CD8-positive, alpha-beta memory T cell (primary cell): ENCODE data around the gene KRCC1. TPM values are rescaled to one million over a fixed set of nuclear protein-coding genes. Genes with fewer than 3 reads are reported as not detected.

Experiments used
- CTCF ChIA-PET: fragments of 350-600 bp; sonication (Branson Sonifier 250); formaldehyde crosslinking; loops from one replicate; lab custom pipeline; 2021; ENCODE audit warnings: antibody characterized with exemption; lab: Charles Lee
- POLR2A ChIA-PET: fragments of 350-600 bp; sonication (Branson Sonifier 250); formaldehyde crosslinking; loops from one replicate; lab custom pipeline; 2021; ENCODE audit warnings: antibody characterized with exemption; lab: Charles Lee
- DNase-seq, 5 donors: peaks; one replicate each; pipeline versions ENCODE4 v3.0.0 to v3.0.0-alpha.2; 2020 to 2022; ENCODE audit warnings: mixed read lengths in 1 of 5
- H3K27ac ChIP-seq: one replicate; pipeline ENCODE4 v1.7.0; 2013; ENCODE audit warnings: low read depth, mild to moderate bottlenecking, low read length, moderate library complexity
- H3K27me3 ChIP-seq: 2 replicates; pipeline ENCODE4 v1.7.0; 2013; ENCODE audit warnings: low read length, mild to moderate bottlenecking; ENCODE audit not compliant: insufficient read depth, poor library complexity, severe bottlenecking
- H3K36me3 ChIP-seq: 2 replicates; pipeline ENCODE4 v1.7.0; 2013; ENCODE audit warnings: mild to moderate bottlenecking, low read length, moderate library complexity; ENCODE audit not compliant: insufficient read depth
- H3K4me1 ChIP-seq: 2 replicates; pipeline ENCODE4 v1.7.0; 2013; ENCODE audit warnings: mild to moderate bottlenecking, low read length, moderate library complexity; ENCODE audit not compliant: insufficient read depth
- H3K4me3 ChIP-seq: 2 replicates; pipeline ENCODE4 v1.7.0; 2013; ENCODE audit warnings: mild to moderate bottlenecking, low read length
- H3K9me3 ChIP-seq: 2 replicates; pipeline ENCODE4 v1.7.0; 2013; ENCODE audit warnings: mild to moderate bottlenecking, low read length
- H3K27ac Mint-ChIP-seq, 8 donors: one replicate each; pipeline ENCODE4 v1.8.0; 2020 to 2021; ENCODE audit warnings: mixed read lengths in 8 of 8, mild to moderate bottlenecking in 6 of 8, inconsistent platforms in 3 of 8, moderate library complexity in 3 of 8
- H3K27me3 Mint-ChIP-seq, 2 donors: one replicate each; pipeline ENCODE4 v1.8.0; 2020 to 2021; ENCODE audit warnings: mixed read lengths in 2 of 2, mild to moderate bottlenecking in 1 of 2, moderate library complexity in 1 of 2
- H3K36me3 Mint-ChIP-seq, 3 donors: one replicate each; pipeline ENCODE4 v1.8.0; 2020 to 2021; ENCODE audit warnings: mixed read lengths in 3 of 3, inconsistent platforms in 1 of 3, mild to moderate bottlenecking in 1 of 3
- H3K4me1 Mint-ChIP-seq, 3 donors: one replicate each; pipeline ENCODE4 v1.8.0; 2020 to 2021; ENCODE audit warnings: mixed read lengths in 3 of 3, inconsistent platforms in 1 of 3, mild to moderate bottlenecking in 1 of 3
- H3K4me3 Mint-ChIP-seq, 7 donors: one replicate each; pipeline ENCODE4 v1.8.0; 2020 to 2021; ENCODE audit warnings: mixed read lengths in 7 of 7, mild to moderate bottlenecking in 6 of 7, moderate library complexity in 4 of 7, inconsistent platforms in 2 of 7
- H3K9me3 Mint-ChIP-seq, 5 donors: one replicate each; pipeline ENCODE4 v1.8.0; 2020 to 2022; ENCODE audit warnings: mixed read lengths in 5 of 5, mild to moderate bottlenecking in 3 of 5, moderate library complexity in 2 of 5, inconsistent platforms in 1 of 5
- polyA plus RNA-seq: library from polyadenylated mRNA; unstranded; fragments of 300-500 nt; fragmentation: Illumina TruSeq; gene quantifications from one replicate; pipeline ENCODE4 v1.2.3, GENCODE V29; 2021
- total RNA-seq, 2 experiments: library from RNA; stranded (reverse); gene quantifications; one replicate each; pipeline ENCODE4 v1.2.3, GENCODE V29; 2021

The KRCC1 gene
- total and polyA plus RNA-seq, 3 experiments from 2014 or later, result 14.1 to 41.3 (median 14.8) TPM

- Mint-ChIP-seq H3K4me3 (no peak overlapping the region), H3K36me3 (no peaks in the 10 kb centered on the region), H3K4me1 (peaks cover 5 to 6% (median 5%) of the 10 kb centered on the region in 3 donors), H3K9me3 (no peaks in the 10 kb centered on the region), H3K27me3 (no peaks in the 10 kb centered on the region), H3K27ac (peak overlapping the region in 3 of 8 donors; percentile 19 to 56 (median 43))
- Histone ChIP-seq H3K4me3 (no peak overlapping the region), H3K4me1 (peaks cover 6% of the 10 kb centered on the region), H3K27me3 (no peaks in the 10 kb centered on the region), H3K27ac (no peak overlapping the region), H3K36me3 (no peaks in the 10 kb centered on the region), H3K9me3 (no peaks in the 10 kb centered on the region)
- POLR2A ChIA-PET, result no interaction called here
- CTCF ChIA-PET, result interaction anchor here (0.7 to 3.4 kb wide), 21 partner anchors 8 to 139 kb away, joined by 3 to 34 read pairs (median 4); partner anchors contain the start of genes RNU2-63P and THNSL2
- DNase-seq, result no peak
These were observed 5.3 kb upstream of the KRCC1 start for GRCh38 chr2:88060907-88061275.

- no peak overlapping the region for H3K4me3 ChIP-seq
- POLR2A ChIA-PET, result no interaction called here
These were observed 4.7 kb upstream of the KRCC1 start for GRCh38 chr2:88059979-88060906.

GRCh38 chr2:88058191-88058590 is 2.6 kb upstream of the KRCC1 start:
- peak overlapping the region; percentile 7 for H3K27ac ChIP-seq
- H3K4me3 Mint-ChIP-seq, result peak overlapping the region in 1 of 7 donors; percentile 55
- POLR2A ChIA-PET, result no interaction called here
- no peaks in the 10 kb centered on the region for H3K27me3 ChIP-seq
- peaks cover 24% of the 10 kb centered on the region for H3K4me1 ChIP-seq
- H3K27me3 Mint-ChIP-seq, result peaks cover 0 to 2% of the 10 kb centered on the region in 2 donors
- peaks cover 0 to 7% (median 0%) of the 10 kb centered on the region in 3 donors for H3K36me3 Mint-ChIP-seq
- no peaks in the 10 kb centered on the region for H3K36me3 ChIP-seq
- H3K9me3 Mint-ChIP-seq, result no peaks in the 10 kb centered on the region
- DNase-seq, result peak in 1 of 5 donors; percentile 26
- H3K9me3 ChIP-seq, result no peaks in the 10 kb centered on the region
- H3K4me3 ChIP-seq, result no peak overlapping the region
- CTCF ChIA-PET, result no interaction called here
- H3K4me1 Mint-ChIP-seq, result peaks cover 27 to 30% (median 28%) of the 10 kb centered on the region in 3 donors
- H3K27ac Mint-ChIP-seq, result peak overlapping the region in 1 of 8 donors; percentile 95

More at GRCh38 chr2:88059979-88060906, 4.7 kb upstream of the KRCC1 start:
- Histone ChIP-seq H3K9me3 (no peaks in the 10 kb centered on the region), H3K27ac (no peak overlapping the region), H3K27me3 (no peaks in the 10 kb centered on the region), H3K36me3 (no peaks in the 10 kb centered on the region), H3K4me1 (peaks cover 6% of the 10 kb centered on the region)
- Mint-ChIP-seq H3K27ac (peak overlapping the region in 1 of 8 donors; percentile 43), H3K4me3 (no peak overlapping the region), H3K27me3 (no peaks in the 10 kb centered on the region), H3K9me3 (no peaks in the 10 kb centered on the region), H3K4me1 (peaks cover 7 to 9% (median 8%) of the 10 kb centered on the region in 3 donors), H3K36me3 (peaks cover 0 to 1% (median 0%) of the 10 kb centered on the region in 3 donors)
- CTCF ChIA-PET, result interaction anchor here (0.7 to 3.4 kb wide), 26 partner anchors 9 to 611 kb away, joined by 3 to 34 read pairs (median 4); partner anchors contain the start of genes RNU2-63P and THNSL2
- peak in 3 of 5 donors; percentile 40 to 57 (median 49) for DNase-seq

GRCh38 chr2:88057437-88057844 is 1.9 kb upstream of the KRCC1 start:
- Mint-ChIP-seq H3K27me3 (peaks cover 0 to 2% of the 10 kb centered on the region in 2 donors), H3K9me3 (no peaks in the 10 kb centered on the region), H3K4me3 (peak overlapping the region in 1 of 7 donors; percentile 99), H3K4me1 (peaks cover 31 to 37% (median 36%) of the 10 kb centered on the region in 3 donors), H3K27ac (peak overlapping the region in 3 of 8 donors; percentile 20 to 95 (median 31)), H3K36me3 (peaks cover 0 to 9% (median 2%) of the 10 kb centered on the region in 3 donors)
- Histone ChIP-seq H3K4me3 (no peak overlapping the region), H3K36me3 (no peaks in the 10 kb centered on the region), H3K27ac (no peak overlapping the region), H3K27me3 (no peaks in the 10 kb centered on the region), H3K9me3 (no peaks in the 10 kb centered on the region), H3K4me1 (peaks cover 28% of the 10 kb centered on the region)
- ChIA-PET CTCF (no interaction called here), POLR2A (no interaction called here)
- no peak for DNase-seq

- Mint-ChIP-seq H3K4me1 (peaks cover 38 to 50% (median 49%) of the 10 kb centered on the region in 3 donors), H3K27ac (peak overlapping the region; percentile 92 to 100 (median 98)), H3K36me3 (peaks cover 0 to 12% (median 3%) of the 10 kb centered on the region in 3 donors), H3K27me3 (peaks cover 0 to 2% of the 10 kb centered on the region in 2 donors), H3K4me3 (peak overlapping the region; percentile 88 to 99 (median 96)), H3K9me3 (no peaks in the 10 kb centered on the region)
- peaks cover 28% of the 10 kb centered on the region for H3K4me1 ChIP-seq
- peak overlapping the region; percentile 78 for H3K27ac ChIP-seq
- H3K27me3 ChIP-seq, result no peaks in the 10 kb centered on the region
- H3K4me3 ChIP-seq, result peak overlapping the region; percentile 65
- H3K36me3 ChIP-seq, result no peaks in the 10 kb centered on the region
- DNase-seq, result peak in 1 of 5 donors; percentile 17
- ChIA-PET POLR2A (interaction anchor here (0.8 to 1.5 kb wide), 3 partner anchors 10 to 1919 kb away, joined by 5 to 11 read pairs (median 7); partner anchors contain the start of gene RNU2-63P), CTCF (interaction anchor here (1.0 to 1.4 kb wide), 2 partner anchors 17 to 38 kb away, joined by 3 to 5 read pairs; no protein-coding TSS in a partner anchor)
- H3K9me3 ChIP-seq, result no peaks in the 10 kb centered on the region
These were observed 707 bp downstream of the KRCC1 start for GRCh38 chr2:88054782-88055370.

GRCh38 chr2:88053934-88054781 is 1.4 kb downstream of the KRCC1 start:
- CTCF ChIA-PET, result interaction anchor here (1.0 to 1.4 kb wide), 2 partner anchors 18 to 37 kb away, joined by 3 to 5 read pairs; no protein-coding TSS in a partner anchor
- peak overlapping the region; percentile 78 for H3K27ac ChIP-seq
- H3K36me3 Mint-ChIP-seq, result peaks cover 0 to 16% (median 3%) of the 10 kb centered on the region in 3 donors

GRCh38 chr2:88053296-88053695 is 2.3 kb downstream of the KRCC1 start:
- Histone ChIP-seq H3K27ac (no peak overlapping the region), H3K27me3 (no peaks in the 10 kb centered on the region), H3K4me1 (peaks cover 28% of the 10 kb centered on the region), H3K36me3 (no peaks in the 10 kb centered on the region), H3K9me3 (no peaks in the 10 kb centered on the region), H3K4me3 (no peak overlapping the region)
- Mint-ChIP-seq H3K27ac (peak overlapping the region; percentile 60 to 99 (median 96)), H3K4me1 (peaks cover 43 to 66% (median 64%) of the 10 kb centered on the region in 3 donors), H3K27me3 (peaks cover 0 to 2% of the 10 kb centered on the region in 2 donors), H3K9me3 (no peaks in the 10 kb centered on the region), H3K36me3 (peaks cover 0 to 22% (median 3%) of the 10 kb centered on the region in 3 donors), H3K4me3 (peak overlapping the region; percentile 27 to 99 (median 88))
- ChIA-PET POLR2A (no interaction called here), CTCF (no interaction called here)
- DNase-seq, result no peak

More at GRCh38 chr2:88053934-88054781, 1.4 kb downstream of the KRCC1 start:
- Mint-ChIP-seq H3K9me3 (no peaks in the 10 kb centered on the region), H3K27me3 (peaks cover 0 to 2% of the 10 kb centered on the region in 2 donors), H3K27ac (peak overlapping the region; percentile 92 to 100 (median 98)), H3K4me1 (peaks cover 38 to 58% (median 55%) of the 10 kb centered on the region in 3 donors), H3K4me3 (peak overlapping the region; percentile 88 to 99 (median 96))
- peaks cover 28% of the 10 kb centered on the region for H3K4me1 ChIP-seq
- H3K9me3 ChIP-seq, result no peaks in the 10 kb centered on the region
- DNase-seq, result no peak
- H3K4me3 ChIP-seq, result peak overlapping the region; percentile 65
- H3K36me3 ChIP-seq, result no peaks in the 10 kb centered on the region
- POLR2A ChIA-PET, result interaction anchor here (0.8 to 1.5 kb wide), 3 partner anchors 9 to 1918 kb away, joined by 5 to 11 read pairs (median 7); partner anchors contain the start of gene RNU2-63P
- H3K27me3 ChIP-seq, result no peaks in the 10 kb centered on the region
